Measurements from ENCODE around the gene CAST. TPM values are rescaled to one million over a fixed set of nuclear protein-coding genes. Genes with fewer than 3 reads are reported as not detected.

Gene CAST
- total RNA-seq, 1 experiment from 2014 or later: 61.0 TPM

- DNase-seq: no peak
- H3K9me3 ChIP-seq (replicated peaks): no peaks in the 10 kb centered on the region
- H3K27me3 ChIP-seq: no peaks in the 10 kb centered on the region
- H3K4me3 ChIP-seq: no peak overlapping the region
- peaks cover 7% of the 10 kb centered on the region; the same call in 1 of the 2 replicates for H3K36me3 ChIP-seq
- H3K4me1 ChIP-seq: no peaks in the 10 kb centered on the region
- no peak overlapping the region for H3K27ac ChIP-seq
These were observed 88.1 kb downstream of the CAST start for GRCh38 chr5:96750110-96750822.

- Histone ChIP-seq H3K4me1 (no peaks in the 10 kb centered on the region), H3K9me3 (replicated peaks) (no peaks in the 10 kb centered on the region), H3K27ac (no peak overlapping the region), H3K4me3 (no peak overlapping the region), H3K36me3 (peaks cover 7% of the 10 kb centered on the region; the same call in 1 of the 2 replicates), H3K27me3 (no peaks in the 10 kb centered on the region)
- DNase-seq: no peak
These were observed 89.3 kb downstream of the CAST start for GRCh38 chr5:96751203-96752169.

GRCh38 chr5:96752341-96753016 is 90.3 kb downstream of the CAST start:
- no peak overlapping the region for H3K4me3 ChIP-seq
- H3K4me1 ChIP-seq: no peaks in the 10 kb centered on the region
- H3K27me3 ChIP-seq: no peaks in the 10 kb centered on the region
- H3K36me3 ChIP-seq: peaks cover 6% of the 10 kb centered on the region; the same call in 1 of the 2 replicates
- H3K27ac ChIP-seq: no peak overlapping the region
- DNase-seq: peak; percentile 48 to 83
- H3K9me3 ChIP-seq (replicated peaks): no peaks in the 10 kb centered on the region

GRCh38 chr5:96753017-96753397 is 90.8 kb downstream of the CAST start:
- no peaks in the 10 kb centered on the region for H3K27me3 ChIP-seq
- H3K4me1 ChIP-seq: no peaks in the 10 kb centered on the region
- peaks cover 3% of the 10 kb centered on the region; the same call in 1 of the 2 replicates for H3K36me3 ChIP-seq
- DNase-seq: no peak
- no peaks in the 10 kb centered on the region for H3K9me3 ChIP-seq (replicated peaks)
- no peak overlapping the region for H3K27ac ChIP-seq
- H3K4me3 ChIP-seq: no peak overlapping the region

GRCh38 chr5:96753848-96754247 is 91.7 kb downstream of the CAST start:
- no peaks in the 10 kb centered on the region for H3K27me3 ChIP-seq
- no peaks in the 10 kb centered on the region for H3K9me3 ChIP-seq (replicated peaks)
- no peak overlapping the region for H3K4me3 ChIP-seq
- no peaks in the 10 kb centered on the region for H3K4me1 ChIP-seq
- no peak overlapping the region for H3K27ac ChIP-seq
- H3K36me3 ChIP-seq: peaks cover 3% of the 10 kb centered on the region; the same call in 1 of the 2 replicates
- DNase-seq: no peak

- peaks cover 3% of the 10 kb centered on the region; the same call in 1 of the 2 replicates for H3K36me3 ChIP-seq
- H3K27me3 ChIP-seq: no peaks in the 10 kb centered on the region
- H3K9me3 ChIP-seq (replicated peaks): no peaks in the 10 kb centered on the region
- no peak overlapping the region for H3K27ac ChIP-seq
- H3K4me1 ChIP-seq: no peaks in the 10 kb centered on the region
- H3K4me3 ChIP-seq: no peak overlapping the region
- DNase-seq: no peak
These were observed 93.7 kb downstream of the CAST start for GRCh38 chr5:96755851-96756250.

GRCh38 chr5:96756985-96757384 is 94.8 kb downstream of the CAST start:
- no peak for DNase-seq
- H3K4me3 ChIP-seq: no peak overlapping the region
- no peaks in the 10 kb centered on the region for H3K9me3 ChIP-seq (replicated peaks)
- H3K36me3 ChIP-seq: peaks cover 3% of the 10 kb centered on the region; the same call in 1 of the 2 replicates
- H3K27ac ChIP-seq: no peak overlapping the region
- no peaks in the 10 kb centered on the region for H3K27me3 ChIP-seq
- H3K4me1 ChIP-seq: no peaks in the 10 kb centered on the region

DNA sequence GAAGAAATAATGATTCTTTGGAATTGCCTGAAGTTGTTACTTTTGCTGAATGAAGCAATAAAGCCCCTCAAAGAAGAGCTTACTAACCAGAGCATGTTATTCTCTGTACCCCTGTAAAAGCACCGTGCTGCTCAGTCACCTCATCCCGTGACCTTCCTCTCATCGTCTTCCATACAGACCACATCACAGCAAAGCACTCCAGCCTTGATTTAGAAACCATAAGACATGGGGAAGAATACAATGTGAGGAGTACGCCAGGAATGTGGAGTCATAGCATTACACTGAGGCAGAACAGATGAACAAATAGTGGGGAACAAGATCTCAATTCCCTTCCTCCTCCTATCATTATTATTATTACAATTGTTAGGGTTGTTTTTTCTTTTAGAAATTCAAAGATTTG is 96.4 kb downstream of the CAST start:
- H3K36me3 ChIP-seq: peaks cover 3% of the 10 kb centered on the region
- H3K4me3 ChIP-seq: no peak overlapping the region

DNA sequence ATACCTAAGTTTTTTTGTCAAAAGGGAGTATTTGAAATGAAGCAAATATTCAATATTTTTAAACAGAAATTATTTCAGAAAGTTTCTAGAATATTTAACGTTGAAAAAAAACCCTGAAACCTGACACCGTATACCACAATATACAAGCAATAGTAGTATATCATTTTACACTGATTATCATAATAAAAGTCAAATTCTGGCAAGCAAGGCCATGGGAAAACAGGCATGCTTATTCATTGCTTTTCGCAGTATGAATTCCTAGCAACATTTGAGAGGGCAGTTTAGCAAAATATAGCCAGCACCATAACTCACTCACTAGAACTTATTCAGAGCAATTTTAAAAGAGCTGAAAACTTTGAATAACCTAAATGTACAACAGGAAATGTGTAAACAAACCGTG is 99.4 kb downstream of the CAST start:
- no peak for DNase-seq
- peaks cover 3% of the 10 kb centered on the region for H3K36me3 ChIP-seq

More for the DNA sequence above, 96.4 kb downstream of the CAST start:
- Histone ChIP-seq H3K27ac (no peak overlapping the region), H3K9me3 (replicated peaks) (no peaks in the 10 kb centered on the region), H3K4me1 (no peaks in the 10 kb centered on the region), H3K27me3 (no peaks in the 10 kb centered on the region)
- DNase-seq: no peak

GRCh38 chr5:96763026-96763425 is 100.8 kb downstream of the CAST start:
- H3K4me3 ChIP-seq: no peak overlapping the region
- H3K4me1 ChIP-seq: no peaks in the 10 kb centered on the region
- no peaks in the 10 kb centered on the region for H3K9me3 ChIP-seq (replicated peaks)
- H3K36me3 ChIP-seq: peaks cover 6% of the 10 kb centered on the region
- H3K27ac ChIP-seq: no peak overlapping the region
- no peak for DNase-seq
- H3K27me3 ChIP-seq: no peaks in the 10 kb centered on the region

More for the DNA sequence above, 99.4 kb downstream of the CAST start:
- H3K4me3 ChIP-seq: no peak overlapping the region
- H3K4me1 ChIP-seq: no peaks in the 10 kb centered on the region
- H3K27me3 ChIP-seq: no peaks in the 10 kb centered on the region
- no peak overlapping the region for H3K27ac ChIP-seq
- H3K9me3 ChIP-seq (replicated peaks): no peaks in the 10 kb centered on the region

- no peak overlapping the region for H3K27ac ChIP-seq
- H3K27me3 ChIP-seq: no peaks in the 10 kb centered on the region
- H3K36me3 ChIP-seq: peaks cover 8% of the 10 kb centered on the region
- no peak overlapping the region for H3K4me3 ChIP-seq
- DNase-seq: no peak
- H3K9me3 ChIP-seq (replicated peaks): no peaks in the 10 kb centered on the region
- no peaks in the 10 kb centered on the region for H3K4me1 ChIP-seq
These were observed 102.9 kb downstream of the CAST start for GRCh38 chr5:96765043-96765442.

GRCh38 chr5:96768708-96769251 is 106.6 kb downstream of the CAST start:
- no peak for DNase-seq
- H3K36me3 ChIP-seq: peaks cover 13% of the 10 kb centered on the region
- H3K4me1 ChIP-seq: no peaks in the 10 kb centered on the region
- H3K27me3 ChIP-seq: no peaks in the 10 kb centered on the region
- H3K9me3 ChIP-seq (replicated peaks): no peaks in the 10 kb centered on the region
- H3K4me3 ChIP-seq: no peak overlapping the region
- H3K27ac ChIP-seq: no peak overlapping the region

DNA sequence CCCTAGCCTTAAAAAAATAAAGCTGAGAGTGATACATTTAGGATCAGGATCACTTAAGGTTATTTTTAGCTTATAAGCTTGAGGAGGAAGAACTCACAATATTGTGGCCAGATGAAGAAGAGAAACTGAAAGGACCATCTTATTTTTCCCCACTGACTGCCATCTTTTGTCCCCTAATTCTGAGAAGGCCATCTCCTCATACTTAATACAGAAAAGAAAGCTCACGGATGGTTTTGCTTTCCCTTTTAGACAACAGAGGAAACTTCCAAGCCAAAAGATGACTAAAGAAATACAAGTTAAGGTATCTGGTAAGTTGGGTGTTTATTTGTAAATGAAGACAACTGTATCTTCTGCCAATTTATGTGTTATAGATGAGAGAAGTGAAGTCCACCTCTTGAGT is 109.2 kb downstream of the CAST start:
- DNase-seq: no peak
- Histone ChIP-seq H3K9me3 (replicated peaks) (no peaks in the 10 kb centered on the region), H3K27me3 (no peaks in the 10 kb centered on the region), H3K36me3 (peaks cover 15% of the 10 kb centered on the region), H3K4me1 (peaks cover 3% of the 10 kb centered on the region), H3K4me3 (no peak overlapping the region), H3K27ac (no peak overlapping the region)

GRCh38 chr5:96772111-96772510 is 109.9 kb downstream of the CAST start:
- H3K27me3 ChIP-seq: no peaks in the 10 kb centered on the region

More at GRCh38 chr5:96772111-96772510, 109.9 kb downstream of the CAST start:
- Histone ChIP-seq H3K36me3 (peaks cover 14% of the 10 kb centered on the region), H3K4me3 (no peak overlapping the region), H3K27ac (no peak overlapping the region), H3K9me3 (replicated peaks) (no peaks in the 10 kb centered on the region), H3K4me1 (peaks cover 9% of the 10 kb centered on the region)
- no peak for DNase-seq
